GM18508 (cell line): ENCODE results near the gene ACVR1.
"Not testable (repeated sequence)": the region's sequence is repeated elsewhere in the genome, so short reads cannot be mapped to it uniquely, and the experiment has no call there.

Experiments used
- ATAC-seq: cut with Tn5 transposase; IDR thresholded peaks from one replicate; pipeline ENCODE4 v1.9.1; 2021; ENCODE audit warnings: moderate number of reproducible peaks; ENCODE audit not compliant: insufficient read depth, unreplicated experiment

ACVR1 gene

DNA sequence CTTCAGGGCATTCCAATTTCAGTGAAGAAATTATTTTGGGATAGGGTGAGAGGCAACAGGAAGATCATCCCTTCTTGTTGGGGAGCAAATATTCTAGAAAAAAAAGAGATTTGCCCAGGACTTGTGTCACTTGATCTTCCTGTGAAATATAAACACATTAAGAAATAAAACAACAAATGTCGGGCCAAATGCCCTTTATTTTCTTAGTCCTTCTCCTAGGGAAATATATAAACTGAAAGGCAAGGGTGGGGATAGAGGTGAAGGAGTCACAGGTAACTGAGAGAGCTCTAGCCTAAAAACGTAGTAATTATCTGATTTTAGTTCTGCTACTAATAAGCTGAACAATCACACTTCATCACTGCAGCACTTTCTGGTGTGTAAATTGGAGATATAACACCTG lies 142.9 kb downstream of the ACVR1 start:
- no peak for ATAC-seq

DNA sequence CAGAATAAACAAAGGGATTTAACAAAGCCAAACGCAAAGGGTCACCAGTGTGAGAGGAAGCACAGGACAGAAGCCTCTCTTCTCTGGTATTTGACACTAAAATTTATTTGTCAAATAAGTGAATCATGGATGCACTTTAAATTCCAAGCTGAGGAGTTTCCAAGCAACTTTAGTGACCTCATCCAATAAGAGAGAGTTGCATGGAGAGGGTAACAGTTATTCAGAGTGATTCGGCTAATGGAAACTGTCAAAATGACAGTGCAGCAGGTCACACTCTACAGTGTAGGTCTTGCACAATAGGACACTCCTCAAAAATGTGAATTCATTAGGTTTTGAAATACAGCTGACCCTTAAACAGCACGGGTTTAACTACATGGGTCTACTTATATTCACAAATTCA lies 143.5 kb downstream of the ACVR1 start:
- ATAC-seq = no peak

DNA sequence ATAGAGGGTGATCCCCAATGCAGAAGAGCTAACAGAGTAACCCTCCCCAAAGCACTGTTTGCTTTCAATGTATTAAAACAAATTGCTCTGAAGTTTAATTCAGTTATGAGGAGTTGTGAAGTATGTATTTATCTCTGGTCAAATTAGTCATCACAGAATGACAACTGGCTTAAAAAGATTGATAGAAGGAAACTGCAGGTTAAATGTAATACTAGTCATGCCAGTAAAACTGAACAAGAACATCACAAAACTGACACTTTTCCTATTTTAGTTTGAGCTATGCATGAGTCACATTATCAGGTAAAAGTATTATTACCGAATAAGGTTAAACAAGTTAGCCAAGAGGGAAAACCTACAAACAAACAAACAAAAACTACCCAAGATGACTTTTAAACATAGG lies 148.4 kb downstream of the ACVR1 start:
- no peak for ATAC-seq

DNA sequence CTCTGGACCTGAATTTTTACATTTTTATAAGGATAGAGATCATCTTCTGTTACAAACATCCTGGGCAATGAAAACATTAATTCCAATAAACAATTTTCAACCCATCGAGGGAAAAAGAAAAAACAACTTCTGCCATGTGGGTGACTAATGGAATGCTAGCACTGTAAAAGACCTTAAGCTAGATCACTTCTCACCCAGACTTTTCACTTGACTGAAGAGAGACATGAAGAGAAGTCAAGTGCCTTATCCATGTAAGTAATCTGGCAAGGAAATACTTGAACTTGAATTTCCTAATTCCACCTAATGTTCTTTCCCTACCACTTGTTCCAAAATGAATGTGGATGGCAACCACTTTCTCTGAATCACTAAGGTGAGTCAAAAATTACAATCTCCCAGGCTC lies 149.2 kb downstream of the ACVR1 start:
- ATAC-seq = no peak

DNA sequence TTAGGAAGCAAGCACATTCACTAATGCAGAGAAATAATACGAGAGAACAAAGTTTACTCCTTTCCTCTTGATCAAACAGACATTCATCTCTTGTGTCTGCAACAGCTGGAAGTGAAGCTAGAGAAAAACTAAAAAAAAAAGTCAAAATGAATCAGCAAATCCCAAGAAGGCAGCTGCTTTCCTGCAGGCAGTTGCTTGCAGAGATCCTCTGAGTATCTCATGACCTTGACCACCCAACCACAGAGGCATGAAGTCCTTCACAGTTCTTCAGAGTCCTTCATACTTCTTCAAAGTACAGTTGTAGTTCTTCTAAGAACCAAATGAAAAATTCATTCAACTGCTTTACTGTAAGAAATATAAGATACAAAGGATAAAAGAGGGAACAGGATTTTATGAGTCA lies 150.3 kb downstream of the ACVR1 start:
- ATAC-seq = no peak

DNA sequence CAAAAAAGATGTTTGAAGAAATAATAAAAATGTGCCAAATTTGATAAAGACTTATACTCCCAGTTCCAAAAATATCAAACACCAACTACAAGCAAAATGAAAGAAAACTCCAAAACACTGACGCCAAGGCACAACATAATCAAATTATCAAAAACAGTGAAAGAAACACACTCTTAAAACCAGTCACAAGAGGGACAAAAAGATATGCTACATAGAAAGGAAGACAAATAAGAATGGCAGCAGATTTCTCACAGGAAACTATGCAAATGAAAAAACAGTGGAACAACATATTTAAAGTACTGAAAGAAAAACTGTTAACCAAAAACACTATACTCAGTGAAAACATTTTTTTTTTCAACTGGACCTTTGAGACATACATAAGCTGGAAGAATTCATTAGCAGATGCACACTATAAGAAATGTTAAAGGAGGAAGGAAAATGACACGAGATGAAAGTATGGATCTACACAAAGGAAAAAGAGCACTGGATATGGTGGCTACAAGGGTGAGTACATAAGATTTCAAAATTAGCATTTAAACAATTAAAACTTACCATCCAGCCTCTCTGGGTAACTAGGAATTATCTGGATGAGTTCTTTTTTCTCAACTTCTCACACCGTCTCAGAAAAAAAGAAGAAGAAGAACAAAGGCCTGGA lies 153.4 kb downstream of the ACVR1 start:
- no peak for ATAC-seq

DNA sequence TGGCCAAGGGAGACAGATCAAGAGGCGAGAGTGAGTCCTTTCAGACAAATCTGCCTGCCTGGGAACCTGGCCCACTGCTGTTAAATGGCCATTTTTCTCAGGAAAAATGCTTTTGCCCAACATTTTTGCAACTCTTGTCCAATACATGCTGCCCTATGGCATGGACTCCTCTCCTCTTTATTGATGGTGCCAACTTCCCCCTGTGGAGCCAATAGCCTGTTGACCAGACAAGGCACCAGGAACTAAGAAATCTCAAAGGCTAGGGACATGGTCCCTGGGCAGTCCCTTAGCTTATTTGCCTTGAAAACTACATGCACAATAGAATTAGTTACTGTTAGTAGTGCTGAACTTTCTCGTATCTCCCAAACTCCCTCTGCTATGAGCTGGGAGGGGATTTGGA lies 155.6 kb downstream of the ACVR1 start:
- no peak for ATAC-seq

DNA sequence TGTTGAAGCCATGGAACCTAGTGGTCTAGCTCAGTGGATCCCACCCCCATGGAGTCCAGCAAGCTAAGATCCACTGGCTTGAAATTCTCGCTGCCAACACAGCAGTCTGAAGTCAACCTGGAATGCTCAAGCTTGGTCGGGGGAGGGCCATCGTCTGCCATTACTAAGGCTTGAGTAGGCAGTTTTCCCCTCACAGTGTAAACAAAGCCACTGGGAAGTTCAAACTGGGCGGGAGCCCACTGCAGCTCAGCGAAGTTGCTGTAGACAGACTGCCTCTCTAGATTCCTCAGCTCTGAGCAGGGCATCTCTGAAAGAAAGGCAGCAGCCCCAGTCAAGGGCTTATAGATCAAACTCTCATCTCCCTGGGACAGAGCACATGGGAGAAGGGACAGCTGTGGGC lies 171.5 kb downstream of the ACVR1 start:
- ATAC-seq = not testable (repeated sequence)

DNA sequence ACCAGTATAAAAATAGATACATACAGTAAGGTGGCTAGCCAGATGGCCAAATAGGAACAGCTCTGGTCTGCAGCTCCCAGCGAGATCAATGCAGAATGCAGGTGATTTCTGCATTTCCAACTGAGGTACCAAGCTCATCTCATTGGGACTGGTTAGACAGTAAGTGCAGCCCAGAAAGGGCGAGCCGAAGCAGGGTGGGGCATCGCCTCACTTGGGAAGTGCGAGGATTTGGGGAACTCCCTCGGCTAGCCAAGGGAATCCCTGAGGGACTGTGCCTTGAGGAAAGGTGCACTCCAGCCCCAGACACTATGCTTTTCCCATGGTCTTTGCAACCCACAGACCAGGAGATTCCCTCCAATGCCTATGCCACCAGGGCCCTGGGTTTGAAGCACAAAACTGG lies 172.0 kb downstream of the ACVR1 start:
- ATAC-seq = not testable (repeated sequence)

DNA sequence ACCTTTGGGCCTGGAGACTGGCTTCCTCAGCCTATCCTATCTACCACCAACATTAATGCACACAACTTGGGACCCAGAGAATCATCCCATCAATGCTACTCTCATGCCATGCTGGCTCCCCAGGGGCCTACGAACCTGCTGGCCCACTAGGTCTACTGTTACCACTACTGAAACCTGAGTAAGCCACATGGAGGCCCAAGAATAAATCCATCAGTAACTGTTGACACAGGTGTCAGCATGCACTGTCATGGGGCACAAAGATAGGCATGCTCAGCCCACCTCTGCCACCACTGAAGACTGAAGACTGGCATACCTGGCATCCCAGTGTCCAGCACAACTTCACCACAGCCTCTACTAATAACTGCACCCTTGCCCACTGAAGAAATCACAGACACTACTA lies 176.3 kb downstream of the ACVR1 start:
- ATAC-seq = no peak

DNA sequence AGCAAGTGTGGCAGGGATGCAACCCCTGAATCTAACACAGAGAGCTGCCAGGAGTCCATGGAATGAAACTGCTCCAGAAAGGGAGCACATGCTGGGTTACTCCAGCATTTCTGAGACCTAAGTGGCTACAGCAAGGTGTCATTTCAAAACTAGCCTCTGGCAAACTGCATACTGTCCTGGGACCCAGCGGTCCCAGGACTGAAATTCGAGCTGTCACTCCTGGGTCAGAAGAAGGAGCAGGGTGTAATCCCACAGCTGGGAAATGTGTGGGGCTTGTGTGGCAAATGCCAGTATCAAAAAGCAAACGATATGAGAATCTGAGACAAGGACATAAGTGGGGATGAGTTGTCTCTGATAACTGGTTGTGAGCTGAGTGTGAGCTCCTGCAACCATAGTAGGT lies 177.1 kb downstream of the ACVR1 start:
- ATAC-seq = no peak

DNA sequence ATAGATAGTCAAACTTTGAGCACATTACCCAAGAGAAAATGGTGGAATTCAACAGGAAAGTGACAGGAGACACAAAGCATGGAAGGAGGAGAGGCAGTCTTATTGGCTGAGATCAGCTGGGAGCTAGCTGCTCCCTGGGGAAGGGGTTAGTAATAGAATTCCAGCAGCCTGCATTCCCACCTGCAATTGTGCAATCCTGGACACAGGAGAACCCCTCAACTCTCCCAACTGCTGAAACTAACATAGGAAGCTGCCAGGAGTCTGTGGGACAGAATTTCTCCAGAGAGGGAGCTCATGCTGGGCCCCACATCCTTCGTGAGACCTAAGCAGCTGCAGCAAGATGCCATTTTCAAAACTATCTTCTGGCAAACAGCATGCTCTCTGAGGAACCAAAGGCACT lies 177.7 kb downstream of the ACVR1 start:
- no peak for ATAC-seq

DNA sequence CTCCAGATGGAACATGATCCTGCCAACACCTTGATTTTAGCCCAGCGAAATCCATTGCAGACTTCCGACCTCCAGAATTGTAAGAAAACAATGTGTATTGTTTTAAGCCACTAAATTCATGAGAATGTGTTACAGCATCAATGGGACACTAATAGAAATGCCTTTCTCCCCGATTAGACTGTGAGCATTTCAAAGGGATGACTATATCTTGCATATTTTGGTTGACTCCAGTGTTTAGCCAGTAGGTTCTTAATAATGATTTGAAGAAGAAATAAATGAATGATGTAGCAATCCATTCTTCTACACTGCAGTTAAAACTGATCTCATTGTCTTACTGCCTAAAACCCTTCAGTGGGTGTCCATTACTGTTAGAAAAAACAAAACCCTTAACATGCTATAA lies 180.1 kb downstream of the ACVR1 start:
- ATAC-seq = no peak

DNA sequence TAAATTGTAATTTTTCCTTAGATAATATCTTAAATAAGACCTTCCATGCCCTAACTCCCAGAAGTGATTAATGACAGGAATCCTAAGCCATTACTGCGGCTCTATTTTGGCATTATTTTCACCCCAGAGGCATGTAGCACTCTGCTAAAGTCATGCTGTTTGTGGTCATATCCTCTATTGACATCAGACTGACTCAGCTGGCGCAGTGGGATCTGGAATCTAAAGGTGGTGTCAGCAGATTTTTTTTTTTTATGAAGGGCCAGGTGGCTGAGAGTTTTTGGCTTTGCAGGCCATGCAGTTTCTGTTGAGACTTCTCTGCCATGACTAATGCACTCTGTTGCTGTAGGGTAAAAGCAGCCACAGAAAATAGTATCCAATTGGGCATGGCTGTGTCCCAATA lies 183.4 kb downstream of the ACVR1 start:
- ATAC-seq = no peak

DNA sequence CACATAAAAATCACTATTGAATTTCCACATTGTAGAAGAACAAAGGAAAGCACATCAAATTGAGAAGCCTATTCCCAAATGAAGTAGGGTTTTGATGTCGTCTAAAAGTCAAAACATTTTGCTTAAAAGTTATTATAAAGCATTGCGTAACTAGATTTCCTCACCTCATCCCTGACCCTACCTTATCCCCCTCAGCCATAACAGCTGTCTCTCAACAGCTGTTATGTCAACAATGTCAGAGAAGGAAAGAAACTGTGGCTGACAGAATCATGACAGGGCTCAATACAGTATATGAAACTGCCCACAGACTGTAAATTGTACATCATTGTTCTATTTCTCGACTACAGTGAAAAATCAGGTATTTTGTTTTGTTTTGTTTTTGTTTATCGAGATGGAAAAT lies 184.4 kb downstream of the ACVR1 start:
- ATAC-seq = no peak

DNA sequence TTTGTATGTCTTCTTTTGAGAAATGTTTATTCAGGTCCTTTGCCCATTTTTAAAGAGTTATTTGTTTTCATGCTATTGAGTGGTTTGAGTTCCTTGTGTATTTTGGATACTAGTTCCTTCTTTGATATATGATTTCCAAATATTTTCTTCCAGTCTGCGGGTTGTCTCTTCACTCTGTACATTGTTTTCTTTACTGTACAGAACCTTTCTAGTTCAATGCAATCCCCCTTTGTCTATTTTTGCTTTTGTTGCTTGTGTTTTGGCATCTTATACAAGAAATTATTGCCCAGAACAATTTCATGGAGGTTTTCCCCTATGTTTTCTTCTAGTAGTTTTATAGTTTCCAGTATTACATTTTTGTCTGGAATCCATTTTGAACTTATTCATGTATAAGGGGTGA lies 185.0 kb downstream of the ACVR1 start:
- ATAC-seq = no peak
